Anterior cingulate cortex (tissue), 58 donors: Measurements from ENCODE around the gene RCC1.
"Not testable (repeated sequence)": the region's sequence is repeated elsewhere in the genome, so short reads cannot be mapped to it uniquely, and the experiment has no call there.

Source experiments
- DNase-seq, 58 donors: peaks; one replicate each; lab custom pipeline; 2025; lab: John Stamatoyannopoulos, UW

Gene RCC1, protein sequence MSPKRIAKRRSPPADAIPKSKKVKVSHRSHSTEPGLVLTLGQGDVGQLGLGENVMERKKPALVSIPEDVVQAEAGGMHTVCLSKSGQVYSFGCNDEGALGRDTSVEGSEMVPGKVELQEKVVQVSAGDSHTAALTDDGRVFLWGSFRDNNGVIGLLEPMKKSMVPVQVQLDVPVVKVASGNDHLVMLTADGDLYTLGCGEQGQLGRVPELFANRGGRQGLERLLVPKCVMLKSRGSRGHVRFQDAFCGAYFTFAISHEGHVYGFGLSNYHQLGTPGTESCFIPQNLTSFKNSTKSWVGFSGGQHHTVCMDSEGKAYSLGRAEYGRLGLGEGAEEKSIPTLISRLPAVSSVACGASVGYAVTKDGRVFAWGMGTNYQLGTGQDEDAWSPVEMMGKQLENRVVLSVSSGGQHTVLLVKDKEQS

DNA sequence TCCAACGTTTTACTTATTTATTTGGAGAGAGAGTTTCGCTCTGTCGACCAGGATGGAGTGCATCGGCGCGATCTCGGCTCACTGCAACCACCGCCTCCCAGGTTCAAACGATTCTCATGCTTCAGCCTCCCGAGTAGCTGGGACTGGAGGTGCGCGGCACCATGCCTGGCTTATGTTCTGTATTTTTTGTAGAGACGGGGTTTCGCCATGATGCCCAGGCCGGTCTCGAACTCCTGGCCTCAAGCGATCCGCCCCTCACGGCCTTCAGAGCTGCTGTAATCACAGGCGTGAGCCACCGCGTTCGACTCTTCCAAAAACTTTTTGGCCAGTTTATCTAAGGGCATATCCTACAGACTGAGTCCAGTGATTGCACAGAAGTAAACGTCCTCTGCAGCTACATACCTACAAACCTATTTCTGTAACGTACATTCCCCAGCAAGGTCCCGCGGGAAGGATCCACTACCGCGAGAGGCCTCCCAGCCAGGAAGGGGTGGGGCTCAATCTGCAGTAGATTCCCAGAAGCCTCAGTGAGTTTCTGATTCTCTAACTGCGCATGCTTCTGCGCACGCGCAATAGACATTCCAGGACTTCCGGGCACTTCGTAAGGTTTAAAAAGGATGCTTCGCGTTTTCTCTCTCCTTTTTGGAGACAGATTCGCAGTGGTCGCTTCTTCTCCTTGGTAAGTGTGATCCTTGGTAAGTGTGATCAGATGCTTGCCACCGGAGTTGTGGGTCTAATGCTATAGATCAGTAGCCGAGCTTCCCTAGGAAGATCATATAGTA, at the start of gene RCC1:
RCC1 (plus strand) TSS at position 638 of the 782 bp plus-strand sequence. CDS start 23,824 bp downstream, outside the sequence.
- peak; percentile 50 to 95 (median 90) for DNase-seq

DNA sequence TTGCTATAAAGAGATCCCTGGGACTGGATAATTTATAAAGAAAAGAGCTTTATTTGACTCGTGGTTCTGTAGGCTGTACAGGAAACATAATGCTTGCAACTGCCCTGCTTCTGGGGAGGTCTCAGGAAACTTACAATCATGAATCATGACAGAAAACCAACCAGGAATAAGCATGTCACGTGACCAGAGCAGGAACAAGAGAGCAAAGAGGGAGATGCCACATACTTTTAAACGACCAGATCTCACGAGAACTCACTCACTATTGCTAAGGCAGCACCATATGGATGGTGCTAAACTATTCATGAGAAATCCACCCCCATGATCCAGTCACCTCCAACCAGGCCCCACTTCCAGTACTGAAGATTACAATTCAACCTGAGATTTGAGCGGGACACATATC, 49.8 kb upstream of the RCC1 start:
- DNase-seq: no peak

DNA sequence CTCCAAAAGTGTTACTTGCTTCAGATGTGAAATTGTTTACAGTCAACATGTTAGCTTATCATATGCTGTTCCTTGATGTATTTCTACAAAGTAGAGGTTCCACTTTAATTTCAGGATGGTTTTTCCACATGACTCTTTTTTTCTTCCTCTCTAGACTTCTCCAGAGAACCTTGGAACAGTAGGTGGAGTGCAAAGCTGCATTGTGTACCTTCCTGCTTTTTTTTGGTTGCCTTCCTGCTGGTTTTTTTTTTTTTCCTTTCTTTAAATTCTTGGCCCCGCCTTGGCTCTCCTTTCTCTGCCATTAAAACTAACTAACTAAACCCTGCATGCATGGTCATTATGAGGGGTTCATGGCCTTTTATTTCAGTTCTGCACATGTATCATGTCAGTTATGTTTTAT, 48.2 kb upstream of the RCC1 start:
- DNase-seq: no peak

DNA sequence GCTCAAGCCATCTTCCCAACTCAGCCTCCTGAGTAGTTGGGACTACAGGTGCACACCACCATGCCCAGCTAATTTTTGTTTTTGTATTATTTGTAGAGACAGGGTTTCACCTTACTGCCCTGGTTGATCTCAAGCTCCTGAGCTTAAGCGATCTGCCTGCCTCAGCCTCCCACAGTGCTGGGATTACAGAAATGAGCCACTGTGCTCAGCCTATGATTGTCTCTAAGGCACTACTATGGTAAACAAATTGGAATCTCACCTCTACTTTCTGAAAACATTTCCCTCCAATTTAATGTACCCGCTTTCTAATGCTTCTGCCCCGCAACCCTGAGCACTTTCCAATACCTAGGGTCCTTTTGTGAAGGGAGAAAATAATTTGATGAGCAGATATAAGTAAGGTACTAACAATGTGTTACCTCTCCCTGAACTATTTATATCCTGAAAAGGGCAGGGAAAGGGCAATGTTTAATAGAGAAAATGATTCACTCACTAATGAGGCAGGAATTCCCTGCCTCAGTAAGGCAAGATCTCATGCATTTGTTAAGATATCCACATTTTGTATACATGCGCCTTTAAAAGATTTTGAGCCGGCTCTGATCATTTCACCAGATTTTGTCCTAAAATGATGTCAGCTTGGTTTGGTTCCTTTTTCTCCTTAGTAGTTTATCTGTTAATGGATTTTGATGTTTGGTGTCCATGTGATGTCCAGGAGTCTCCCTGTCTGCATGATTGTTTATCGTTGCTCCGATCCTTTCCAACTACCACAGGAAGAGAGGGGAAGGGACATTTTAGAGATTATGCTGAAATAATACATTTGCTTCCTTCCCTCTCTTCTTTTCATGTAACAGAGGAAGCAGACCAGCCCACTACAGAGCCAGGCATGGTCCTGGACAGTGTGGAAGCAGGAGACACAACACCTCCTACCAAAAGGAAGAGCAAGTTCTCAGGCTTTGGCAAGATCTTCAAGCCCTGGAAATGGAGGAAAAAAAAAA, 47.3 kb upstream of the RCC1 start:
- no peak for DNase-seq

DNA sequence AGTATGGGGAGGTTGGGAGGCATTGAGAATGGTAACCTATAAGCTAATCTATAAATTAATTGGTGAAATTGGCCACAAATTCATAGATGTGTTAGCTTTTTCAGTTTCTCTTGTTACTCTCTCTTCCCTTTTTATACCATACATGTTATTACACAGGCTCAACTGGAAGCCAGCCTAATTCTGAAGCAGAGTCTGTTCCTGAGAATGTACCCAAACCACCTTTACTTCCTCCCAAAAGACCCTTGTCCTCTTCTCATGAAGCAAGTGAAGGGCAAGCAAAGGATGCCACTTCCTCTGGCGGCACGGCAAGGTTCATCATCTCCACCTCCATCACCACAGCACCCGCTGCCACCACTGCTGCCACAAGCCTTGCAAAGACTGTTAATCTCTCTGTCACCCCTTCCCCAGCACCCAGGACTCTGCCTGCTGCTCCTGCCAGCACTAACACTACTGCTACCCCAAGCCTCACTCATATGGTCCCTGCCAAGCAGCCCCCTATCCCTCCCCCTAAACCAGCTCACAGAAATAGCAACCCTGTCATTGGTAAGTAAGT, 39.5 kb upstream of the RCC1 start:
- DNase-seq: no peak

DNA sequence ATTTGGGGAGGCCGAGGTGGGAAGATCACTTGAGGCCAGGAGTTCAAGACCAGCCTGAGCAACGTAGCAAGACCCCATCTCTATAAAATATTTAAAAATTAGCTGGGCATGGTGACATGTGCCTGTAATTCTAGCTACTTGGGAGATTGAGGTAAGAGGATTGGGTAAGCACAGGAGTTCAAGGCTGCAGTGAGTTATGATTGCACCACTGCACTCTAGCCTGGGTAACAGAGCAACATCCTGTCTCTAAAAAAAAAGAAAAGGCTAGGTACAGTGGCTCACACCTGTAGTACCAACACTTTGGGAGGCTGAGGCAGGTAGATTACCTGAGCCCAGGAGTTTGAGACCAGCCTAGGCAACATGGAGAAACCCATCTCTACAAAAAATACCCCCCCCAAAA, 35.7 kb upstream of the RCC1 start:
- no peak for DNase-seq

DNA sequence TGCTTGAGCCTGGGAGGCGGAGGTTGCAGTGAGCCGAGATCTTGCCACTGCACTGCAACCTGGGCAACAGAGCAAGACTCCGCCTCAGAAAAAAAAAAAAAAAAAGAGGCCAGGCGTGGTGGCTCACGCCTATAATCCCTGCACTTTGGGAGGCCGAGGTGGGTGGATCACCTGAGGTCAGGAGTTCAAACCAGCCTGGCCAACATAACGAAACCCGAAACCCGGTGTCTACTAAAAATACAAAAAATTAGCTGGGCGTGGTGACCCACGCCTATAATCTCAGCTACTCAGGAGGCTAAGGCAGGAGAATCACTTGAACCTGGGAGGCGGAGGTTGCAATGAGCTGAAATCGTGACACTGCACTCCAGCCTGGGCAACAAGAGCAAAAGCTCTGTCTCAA, 26.3 kb upstream of the RCC1 start:
- DNase-seq: not testable (repeated sequence)

DNA sequence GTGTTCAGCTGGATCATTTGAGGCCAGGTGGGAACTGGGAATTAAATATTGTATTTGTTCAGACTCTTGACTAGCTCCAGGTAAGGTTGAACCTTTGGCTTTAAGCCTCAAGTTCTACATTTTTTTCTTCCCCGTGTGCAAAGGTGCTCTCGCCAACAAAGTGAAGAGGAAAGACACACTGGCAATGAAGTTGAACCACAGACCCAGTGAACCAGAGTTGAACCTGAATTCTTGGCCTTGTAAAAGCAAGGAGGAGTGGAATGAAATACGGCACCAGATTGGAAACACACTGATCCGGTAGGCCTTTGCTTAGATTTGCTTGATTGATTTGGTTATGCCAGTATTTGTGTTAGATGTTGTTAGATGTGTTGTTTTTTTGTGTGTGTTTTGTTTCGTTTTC, 25.5 kb upstream of the RCC1 start:
- DNase-seq: no peak

DNA sequence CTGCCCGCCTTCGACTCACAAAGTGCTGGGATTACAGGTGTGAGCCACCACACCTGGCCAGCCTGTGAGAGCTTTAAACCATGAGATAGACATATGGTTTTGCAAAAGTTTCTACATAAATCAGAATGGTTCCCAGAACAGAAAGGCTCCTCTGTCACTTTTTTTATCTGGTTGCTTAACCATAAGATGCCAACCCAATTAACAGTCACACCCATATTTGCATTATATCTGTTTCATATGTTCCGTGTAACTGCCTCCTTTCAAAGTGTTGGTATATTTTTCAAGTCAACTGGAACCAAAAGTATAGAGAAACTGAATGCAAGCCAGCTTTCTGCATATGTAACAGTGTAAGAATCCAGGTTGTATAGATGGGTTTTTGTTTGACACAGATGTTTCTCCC, 23.7 kb upstream of the RCC1 start:
- DNase-seq: no peak

DNA sequence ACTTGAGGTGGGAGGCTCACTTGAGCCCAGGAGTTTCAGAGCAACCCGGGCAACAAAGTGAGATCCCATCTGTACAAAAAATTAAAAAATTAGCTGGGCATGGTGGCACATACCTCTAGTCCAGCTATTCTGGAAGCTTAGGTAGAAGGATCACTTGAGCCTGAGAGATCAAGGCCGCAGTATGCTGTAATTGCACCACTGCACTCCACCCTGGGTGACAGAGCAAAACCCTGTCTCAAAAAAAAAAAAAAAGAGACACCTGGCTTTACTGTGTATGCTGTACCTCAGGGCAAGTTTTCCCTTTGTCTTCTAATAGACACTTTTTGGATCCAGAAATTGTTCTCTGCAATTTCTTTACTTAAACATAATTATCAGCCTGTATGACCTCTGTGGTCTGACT, 23.1 kb upstream of the RCC1 start:
- no peak for DNase-seq

DNA sequence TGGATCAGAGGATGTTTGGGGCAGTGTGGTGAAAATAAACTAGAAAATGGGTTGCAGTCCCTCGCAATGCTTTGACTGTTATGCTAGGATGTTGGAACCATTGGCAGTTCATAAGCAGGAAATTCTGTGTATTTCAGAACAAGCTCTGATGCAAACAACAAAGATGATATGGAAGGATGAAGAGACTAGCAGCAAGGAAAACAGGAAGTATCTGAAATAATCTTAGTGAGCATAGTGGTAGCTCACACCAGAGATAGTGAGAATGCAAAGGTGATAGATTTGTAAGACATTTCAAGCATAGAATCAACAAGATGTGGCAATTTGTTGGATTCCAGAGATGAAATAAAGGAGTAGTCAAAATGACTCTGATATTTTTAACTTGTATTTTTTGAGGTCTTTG, 11.1 kb upstream of the RCC1 start:
- DNase-seq: no peak

DNA sequence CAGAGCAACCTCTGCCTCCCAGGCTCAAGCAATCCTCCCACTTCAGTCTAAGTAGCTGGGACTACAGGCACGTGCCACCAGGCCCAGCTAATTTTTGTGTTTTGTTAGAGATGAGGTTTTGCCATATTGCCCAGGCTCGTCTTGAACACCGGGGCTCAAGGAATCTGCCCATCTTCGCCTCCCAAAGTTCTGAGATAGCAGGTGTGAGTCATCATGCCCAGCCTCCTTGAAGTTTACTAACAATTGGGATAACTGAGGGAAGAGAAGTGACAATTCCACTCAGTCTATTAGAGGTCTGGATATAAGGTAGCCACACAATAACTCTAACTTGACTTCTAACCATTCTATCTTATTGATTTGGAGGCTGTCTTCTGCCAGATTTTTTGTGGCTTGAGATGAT, 6.3 kb upstream of the RCC1 start:
- no peak for DNase-seq

DNA sequence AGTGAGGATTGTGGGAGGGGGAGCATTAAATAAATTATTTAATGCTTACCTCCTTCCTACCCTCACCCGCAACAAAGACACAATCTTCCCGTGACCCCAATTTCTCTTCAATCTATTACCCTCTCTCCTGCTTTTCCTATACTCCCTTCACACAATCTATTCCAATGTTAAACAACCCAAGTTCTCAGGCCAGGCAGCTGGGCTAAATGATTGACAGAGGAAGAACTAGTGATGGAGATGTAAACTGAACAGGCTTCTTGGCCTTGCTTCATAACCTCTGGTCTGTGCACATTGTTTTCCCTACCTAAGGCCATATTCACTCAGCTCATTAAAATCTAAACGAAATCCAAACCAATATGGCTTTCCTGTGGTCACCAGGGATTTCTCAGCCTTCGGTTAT, 3.9 kb upstream of the RCC1 start:
- DNase-seq: no peak

DNA sequence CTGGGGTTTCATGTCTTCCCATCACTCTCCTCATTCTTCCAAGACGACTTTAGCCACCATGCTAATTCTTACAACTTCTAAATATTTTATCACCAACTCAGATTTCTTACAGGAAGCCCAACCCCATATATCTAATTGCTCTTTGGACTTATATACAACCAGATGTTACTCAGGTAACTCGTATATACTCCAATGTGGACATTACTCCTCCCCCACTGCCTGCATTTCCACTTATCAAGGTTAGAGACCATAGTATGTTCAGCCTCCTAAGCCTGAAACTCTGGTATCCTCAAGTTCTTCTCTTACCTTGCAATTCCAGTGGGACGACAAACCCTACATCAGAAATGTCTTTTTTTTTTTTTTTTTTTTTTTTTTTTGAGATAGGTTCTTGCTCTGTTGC, 2.7 kb upstream of the RCC1 start:
- no peak for DNase-seq

DNA sequence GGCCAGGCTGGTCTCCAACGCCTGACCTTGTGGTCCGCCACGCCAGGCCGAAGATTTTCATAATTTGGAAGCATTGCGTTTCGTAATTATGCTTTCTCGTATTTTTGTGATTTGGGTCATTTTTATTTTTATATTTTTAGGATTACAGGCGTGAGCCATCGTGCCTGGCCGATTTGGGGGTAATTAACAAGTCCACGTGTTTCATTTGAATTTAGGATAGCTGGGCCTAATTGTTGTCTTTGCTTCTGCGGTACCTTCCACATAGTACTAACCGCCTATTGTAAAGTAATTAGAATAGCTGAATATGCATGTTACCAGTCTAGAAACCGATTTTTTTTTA, 1.0 kb downstream of the RCC1 start:
- no peak for DNase-seq

DNA sequence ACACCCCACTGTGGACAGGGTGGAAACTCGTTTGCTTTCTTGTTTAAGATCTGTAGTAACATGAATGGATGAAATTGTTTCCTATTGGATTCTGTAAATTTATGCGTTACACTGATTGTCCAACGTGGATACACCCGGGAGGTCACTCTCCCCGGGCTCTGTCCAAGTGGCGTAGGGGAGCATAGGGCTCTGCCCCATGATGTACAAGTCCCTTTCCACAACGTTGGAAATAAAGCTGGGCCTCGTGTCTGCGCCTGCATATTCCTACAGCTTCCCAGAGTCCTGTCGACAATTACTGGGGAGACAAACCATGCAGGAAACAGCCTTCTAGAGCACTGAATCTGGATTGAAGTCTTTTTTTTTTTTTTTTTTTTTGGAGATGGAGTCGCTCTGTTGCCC, 1.4 kb downstream of the RCC1 start:
- DNase-seq: peak in 1 of 58 donors; percentile 8

DNA sequence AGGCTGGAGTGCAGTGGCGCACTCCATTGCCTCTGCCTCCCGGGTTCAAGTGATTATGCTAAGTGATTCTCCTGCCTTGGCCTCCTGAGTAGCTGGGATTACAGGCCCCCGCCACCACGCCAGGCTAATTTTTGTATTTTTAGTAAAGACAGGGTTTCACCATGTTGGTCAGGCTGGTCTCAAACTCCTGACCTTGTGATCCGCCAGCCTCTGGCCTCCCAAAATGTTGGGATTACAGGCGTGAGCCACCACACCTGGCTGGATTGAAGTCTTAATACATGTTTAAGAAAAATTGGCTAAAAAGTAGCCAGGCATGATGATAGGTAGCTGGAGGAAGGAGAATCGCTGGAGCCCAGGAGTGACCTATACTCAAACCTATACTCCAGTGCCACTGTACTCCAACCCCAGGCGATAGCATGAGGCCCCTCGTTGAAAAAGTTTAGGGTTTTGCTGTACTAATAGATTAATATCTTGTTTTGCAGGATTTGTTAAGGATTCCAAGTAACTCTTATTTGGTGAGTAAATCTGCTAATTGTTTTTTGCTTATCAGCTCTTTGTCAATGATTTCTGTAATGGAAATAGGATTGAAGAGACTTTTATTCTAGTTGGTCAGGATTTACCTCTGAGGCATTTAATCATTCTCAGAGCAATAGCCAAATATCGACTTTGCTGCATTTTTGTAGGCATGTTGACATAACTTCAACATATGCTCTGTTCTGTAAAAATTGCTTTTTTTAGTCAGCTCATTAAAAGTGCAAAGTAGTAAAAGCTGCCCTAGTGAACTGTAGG, 2.0 kb downstream of the RCC1 start:
- DNase-seq: no peak

DNA sequence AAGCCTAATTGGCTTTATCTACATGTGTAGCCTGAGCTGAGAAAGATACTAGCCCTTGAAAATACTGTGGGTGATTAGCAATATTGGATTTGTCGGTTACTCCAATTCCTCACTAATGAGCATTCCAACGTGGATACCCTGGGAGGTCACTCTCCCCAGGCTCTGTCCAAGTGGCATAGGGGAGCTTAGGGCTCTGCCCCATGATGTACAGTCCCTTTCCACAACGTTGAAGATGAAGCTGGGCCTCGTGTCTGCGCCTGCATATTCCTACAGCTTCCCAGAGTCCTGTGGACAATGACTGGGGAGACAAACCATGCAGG, 2.6 kb downstream of the RCC1 start:
- DNase-seq: no peak

DNA sequence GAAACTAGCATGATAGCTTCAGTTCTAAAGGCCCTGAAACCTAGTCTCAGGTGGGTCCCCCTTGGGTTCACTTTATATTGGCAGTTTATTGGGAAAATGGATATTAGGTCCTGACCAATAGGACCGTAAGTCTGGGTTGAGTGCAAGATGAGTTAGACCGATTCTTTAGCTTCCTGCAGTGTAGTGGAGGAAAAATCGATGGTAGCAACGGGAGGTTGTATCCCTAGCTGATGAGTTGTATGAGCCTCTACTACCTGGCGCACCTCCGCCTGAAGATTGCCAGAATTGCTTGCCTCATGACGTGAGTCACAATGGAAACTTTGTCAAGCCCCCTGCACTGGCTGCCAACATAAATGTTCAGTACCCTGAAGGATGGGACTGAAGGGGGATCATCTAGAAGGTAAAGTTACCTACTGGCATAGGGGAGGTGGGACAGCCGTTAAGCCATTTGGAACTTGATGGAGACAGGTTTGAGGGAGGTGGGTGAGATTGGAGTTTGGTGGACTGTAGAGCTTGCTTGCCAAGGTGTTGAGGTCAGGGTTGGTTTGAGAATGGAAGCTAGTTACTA, 3.9 kb downstream of the RCC1 start:
- no peak for DNase-seq
